Hepatic stellate cell (primary cell): ENCODE results near the gene RABGGTA.

Experiments
- DNase-seq: peaks from one replicate; pipeline ENCODE4 v3.0.0; 2011; ENCODE audit warnings: low spot score

The RABGGTA gene

GRCh38 chr14:24279301-24280186 lies 8.1 kb upstream of the RABGGTA start:
- no peak for DNase-seq

- no peak for DNase-seq
These were observed 7.0 kb upstream of the RABGGTA start for GRCh38 chr14:24278424-24278823.

GRCh38 chr14:24277606-24278321 lies 6.4 kb upstream of the RABGGTA start:
- no peak for DNase-seq

GRCh38 chr14:24277071-24277470 lies 5.7 kb upstream of the RABGGTA start:
- DNase-seq, result no peak

- no peak for DNase-seq
These were observed 2.7 kb upstream of the RABGGTA start for GRCh38 chr14:24274101-24274543.

- no peak for DNase-seq
These were observed 2.1 kb upstream of the RABGGTA start for GRCh38 chr14:24273422-24273998.

GRCh38 chr14:24272467-24272866 lies 1.1 kb upstream of the RABGGTA start:
- DNase-seq, result no peak

GRCh38 chr14:24271834-24272263 lies 452 bp upstream of the RABGGTA start:
- no peak for DNase-seq

- DNase-seq, result no peak
These were observed 762 bp downstream of the RABGGTA start for GRCh38 chr14:24270537-24271133.

GRCh38 chr14:24269910-24270536 lies 1.4 kb downstream of the RABGGTA start:
- no peak for DNase-seq

GRCh38 chr14:24269368-24269767 lies 2.0 kb downstream of the RABGGTA start:
- no peak for DNase-seq

GRCh38 chr14:24268225-24268624 lies 3.2 kb downstream of the RABGGTA start:
- no peak for DNase-seq

GRCh38 chr14:24267516-24267915 lies 3.9 kb downstream of the RABGGTA start:
- DNase-seq, result no peak

GRCh38 chr14:24266344-24267244 lies 4.8 kb downstream of the RABGGTA start:
- no peak for DNase-seq

- DNase-seq, result no peak
These were observed 7.1 kb downstream of the RABGGTA start for GRCh38 chr14:24264298-24264697.

GRCh38 chr14:24263848-24264247 lies 7.5 kb downstream of the RABGGTA start:
- DNase-seq, result no peak

- DNase-seq, result no peak
These were observed 8.3 kb downstream of the RABGGTA start, which contains the start of gene TGM1 for GRCh38 chr14:24262821-24263733. TSS of gene TGM1 (minus strand) at chr14:24263177. CDS start at chr14:24262352, 825 bp downstream.

GRCh38 chr14:24261969-24262327 lies 9.4 kb downstream of the RABGGTA start:
- DNase-seq, result no peak

GRCh38 chr14:24261256-24261968 lies 10.0 kb downstream of the RABGGTA start:
- no peak for DNase-seq
